Measurements from ENCODE around the gene ATXN3. TPM values are rescaled to one million over a fixed set of nuclear protein-coding genes. Genes with fewer than 3 reads are reported as not detected.
A peak's percentile ranks its signal among the peaks of the same experiment; 100 is the strongest.

Gene ATXN3
- total RNA-seq, 1 donor from 2014 or later, result 37.8 TPM

DNA sequence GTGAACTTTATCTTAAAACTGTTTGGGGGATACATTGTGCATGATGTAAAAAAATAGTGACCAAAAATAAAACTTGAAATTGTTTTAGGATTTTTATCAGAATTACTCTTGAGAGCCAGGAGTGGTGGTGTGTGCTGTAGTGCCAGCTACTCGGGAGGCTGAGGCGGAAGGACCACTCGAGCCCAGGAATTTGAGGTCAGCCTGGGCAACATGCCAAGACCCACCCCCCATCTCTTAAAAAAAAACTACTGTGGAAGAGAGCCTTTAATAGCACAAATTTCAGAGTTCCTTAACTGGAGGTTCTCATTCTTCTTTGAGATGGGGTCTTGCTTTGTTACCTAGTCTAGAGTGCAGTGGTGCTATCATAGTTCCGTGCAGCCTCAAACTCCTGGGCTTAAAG is 36.9 kb upstream of the ATXN3 start:
- Histone ChIP-seq H3K4me1 (no peaks in the 10 kb centered on the region), H3K9me3 (no peaks in the 10 kb centered on the region), H3K27ac (no peak overlapping the region), H3K4me3 (no peak overlapping the region), H3K27me3 (no peaks in the 10 kb centered on the region), H3K36me3 (peaks cover 0 to 64% of the 10 kb centered on the region in 2 donors)
- intact Hi-C loops (cut with DNase I), result no loop called here
- DNase-seq (ENCODE audit: extremely low spot score in 2 of 2), result no peak
- no peak for TF ChIP-seq CTCF (IDR thresholded peaks at IDR 0.05)
- TF ChIP-seq POLR2AphosphoS5 (IDR thresholded peaks at IDR 0.05; ENCODE audit: insufficient read depth in 1 of 2, low read depth in 1 of 2), result no peak
- no peak for TF ChIP-seq POLR2A (IDR thresholded peaks at IDR 0.05)

- H3K27ac ChIP-seq, result no peak overlapping the region
- no peak for DNase-seq (ENCODE audit: extremely low spot score in 2 of 2)
- peaks cover 0 to 61% of the 10 kb centered on the region in 2 donors for H3K36me3 ChIP-seq
- no peaks in the 10 kb centered on the region for H3K4me1 ChIP-seq
- no peak overlapping the region for H3K4me3 ChIP-seq
- H3K9me3 ChIP-seq, result no peaks in the 10 kb centered on the region
- TF ChIP-seq CTCF (IDR thresholded peaks at IDR 0.05) (peak in 2 of 3 experiments; percentile 23 to 26), POLR2AphosphoS5 (IDR thresholded peaks at IDR 0.05; ENCODE audit: insufficient read depth in 1 of 2, low read depth in 1 of 2) (no peak)
- intact Hi-C loops (cut with DNase I), result no loop called here
- no peaks in the 10 kb centered on the region for H3K27me3 ChIP-seq
Measured at GRCh38 chr14:92135269-92135668, 28.9 kb upstream of the ATXN3 start.

- intact Hi-C loops (cut with DNase I), result no loop called here
- Histone ChIP-seq H3K9me3 (no peaks in the 10 kb centered on the region), H3K4me1 (no peaks in the 10 kb centered on the region), H3K36me3 (peaks cover 0 to 66% of the 10 kb centered on the region in 2 donors), H3K27ac (no peak overlapping the region), H3K27me3 (no peaks in the 10 kb centered on the region), H3K4me3 (no peak overlapping the region)
- no peak for DNase-seq (ENCODE audit: extremely low spot score in 2 of 2)
- TF ChIP-seq POLR2A (IDR thresholded peaks at IDR 0.05) (no peak), CTCF (IDR thresholded peaks at IDR 0.05) (no peak), POLR2AphosphoS5 (IDR thresholded peaks at IDR 0.05; ENCODE audit: insufficient read depth in 1 of 2, low read depth in 1 of 2) (no peak)
Measured at GRCh38 chr14:92134456-92134855, 28.1 kb upstream of the ATXN3 start.

GRCh38 chr14:92122761-92123160 is 16.4 kb upstream of the ATXN3 start:
- H3K4me3 ChIP-seq, result peak overlapping the region; percentile 81 to 100
- H3K27ac ChIP-seq, result peak overlapping the region; percentile 97
- DNase-seq (ENCODE audit: extremely low spot score in 2 of 2), result no peak
- peaks cover 0 to 14% of the 10 kb centered on the region in 2 donors for H3K36me3 ChIP-seq
- intact Hi-C loops (cut with DNase I), result no loop called here
- H3K4me1 ChIP-seq, result peaks cover 55% of the 10 kb centered on the region
- H3K27me3 ChIP-seq, result no peaks in the 10 kb centered on the region
- TF ChIP-seq CTCF (IDR thresholded peaks at IDR 0.05), result no peak
- TF ChIP-seq POLR2A (IDR thresholded peaks at IDR 0.05), result no peak
- TF ChIP-seq POLR2AphosphoS5 (IDR thresholded peaks at IDR 0.05; ENCODE audit: insufficient read depth in 1 of 2, low read depth in 1 of 2), result no peak
- H3K9me3 ChIP-seq, result no peaks in the 10 kb centered on the region

DNA sequence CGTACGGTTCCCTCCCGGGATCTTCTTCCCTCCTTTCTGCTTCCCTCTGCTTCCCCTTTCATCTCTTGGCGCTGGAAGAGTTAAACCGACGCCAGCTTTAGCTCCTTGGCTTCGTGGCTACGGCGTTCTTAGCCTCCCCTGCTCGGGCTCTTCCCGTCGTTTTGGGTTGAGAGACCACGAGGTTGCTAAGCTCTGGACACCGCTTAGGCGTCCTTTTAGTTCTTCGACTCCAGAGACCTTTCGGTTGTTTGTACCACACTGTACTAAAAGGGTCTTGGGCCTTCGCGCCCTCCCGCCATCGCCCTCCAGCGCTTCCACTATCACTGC is 15.9 kb upstream of the ATXN3 start:
- no peaks in the 10 kb centered on the region for H3K9me3 ChIP-seq
- peaks cover 55% of the 10 kb centered on the region for H3K4me1 ChIP-seq
- H3K36me3 ChIP-seq, result peaks cover 0 to 17% of the 10 kb centered on the region in 2 donors
- intact Hi-C loops (cut with DNase I), result no loop called here
- H3K27me3 ChIP-seq, result no peaks in the 10 kb centered on the region
- DNase-seq (ENCODE audit: extremely low spot score in 2 of 2), result no peak
- H3K4me3 ChIP-seq, result peak overlapping the region; percentile 81 to 100
- TF ChIP-seq CTCF (IDR thresholded peaks at IDR 0.05), result no peak
- no peak for TF ChIP-seq POLR2A (IDR thresholded peaks at IDR 0.05)
- no peak for TF ChIP-seq POLR2AphosphoS5 (IDR thresholded peaks at IDR 0.05; ENCODE audit: insufficient read depth in 1 of 2, low read depth in 1 of 2)
- peak overlapping the region; percentile 97 for H3K27ac ChIP-seq

Data from vagina (tissue), 2 donors.